Measurements from ENCODE around the gene ZNF705A.
"Not testable (repeated sequence)": the region's sequence is repeated elsewhere in the genome, so short reads cannot be mapped to it uniquely, and the experiment has no call there.

Gene ZNF705A

GRCh38 chr12:8188088-8188487 lies 31.3 kb downstream of the ZNF705A start:
- DNase-seq = peak; percentile 3 to 59

DNA sequence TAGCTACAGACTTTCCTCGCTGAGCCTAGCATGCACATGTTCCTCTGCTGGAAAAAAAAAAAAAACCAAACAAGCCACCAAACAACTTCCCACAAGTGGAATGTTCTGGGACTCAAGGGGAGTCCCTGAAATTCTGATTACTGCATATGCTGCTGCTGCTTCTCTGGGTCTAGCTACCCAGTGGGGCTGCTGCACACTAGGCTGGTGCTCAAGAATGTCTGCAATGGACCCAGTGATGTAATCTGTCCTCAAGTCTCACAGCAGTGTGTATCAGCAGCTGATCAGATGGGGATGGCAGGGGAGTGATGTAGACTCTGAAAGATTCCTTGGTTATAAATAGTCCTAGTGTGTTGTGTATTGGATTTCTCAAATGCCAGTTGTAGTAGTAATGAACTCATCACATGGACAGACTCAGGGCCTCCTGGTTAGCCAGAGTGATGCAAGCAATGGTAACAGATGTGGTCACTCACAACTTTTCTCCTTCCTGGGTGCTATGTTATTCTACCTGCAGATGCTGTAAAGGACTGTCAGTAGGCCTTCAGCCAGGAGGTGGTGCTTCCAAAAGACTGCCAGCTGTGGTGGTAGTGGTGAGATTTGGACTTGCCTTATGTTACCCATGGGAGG lies 41.0 kb downstream of the ZNF705A start:
- DNase-seq = not testable (repeated sequence)

DNA sequence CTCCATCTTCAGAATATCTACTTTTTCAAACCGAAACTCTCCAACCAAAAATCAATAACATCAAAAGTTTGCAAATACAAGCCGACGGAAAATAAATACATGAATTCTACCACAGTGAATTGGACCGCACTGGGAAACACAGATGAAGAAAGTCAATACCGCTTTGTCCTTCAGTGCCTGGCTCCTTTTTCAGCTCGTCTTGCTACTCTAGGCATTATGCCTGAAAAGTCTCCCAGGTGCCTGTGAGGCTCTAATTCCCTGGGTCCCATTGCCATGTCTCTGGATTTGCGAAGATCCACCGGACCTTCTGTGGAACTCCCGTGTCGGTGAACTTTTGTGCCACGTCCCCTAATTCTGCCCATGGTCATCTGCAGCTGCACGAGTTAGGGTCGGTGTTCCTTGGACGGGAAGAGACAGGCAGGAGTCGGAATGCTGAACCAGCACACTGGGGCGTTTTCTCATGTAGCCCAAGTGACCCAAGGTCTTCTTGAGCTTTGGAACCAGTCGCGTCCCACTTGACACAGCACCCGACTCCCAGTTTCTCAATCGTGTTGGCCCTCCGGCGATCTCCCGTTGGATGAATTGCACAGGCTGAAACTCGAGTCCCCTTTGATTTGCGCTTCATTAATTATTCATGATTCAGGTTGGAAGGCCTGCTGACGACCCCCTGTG lies 62.0 kb downstream of the ZNF705A start:
- peak; percentile 10 to 62 for DNase-seq

DNA sequence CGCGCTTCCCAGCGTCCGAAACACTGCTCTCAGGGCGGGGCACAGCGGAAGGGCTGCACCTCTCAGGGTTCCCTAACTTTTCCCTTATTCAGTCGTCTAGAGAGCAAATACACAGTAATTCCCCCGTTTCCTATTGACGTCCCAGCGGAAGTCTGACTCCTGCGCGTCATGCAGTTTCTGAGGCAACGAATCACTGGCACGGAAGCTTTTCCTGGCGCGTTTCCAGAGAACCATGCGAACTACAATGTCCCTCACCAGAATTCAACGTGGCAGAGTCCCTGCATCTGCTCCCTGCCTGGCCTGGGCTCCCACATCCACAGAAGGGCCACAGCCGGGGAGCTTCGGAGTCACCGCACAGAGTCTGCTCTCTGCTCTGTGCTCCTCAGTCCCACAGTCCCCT lies 64.6 kb downstream of the ZNF705A start:
- DNase-seq = not testable (repeated sequence)

DNA sequence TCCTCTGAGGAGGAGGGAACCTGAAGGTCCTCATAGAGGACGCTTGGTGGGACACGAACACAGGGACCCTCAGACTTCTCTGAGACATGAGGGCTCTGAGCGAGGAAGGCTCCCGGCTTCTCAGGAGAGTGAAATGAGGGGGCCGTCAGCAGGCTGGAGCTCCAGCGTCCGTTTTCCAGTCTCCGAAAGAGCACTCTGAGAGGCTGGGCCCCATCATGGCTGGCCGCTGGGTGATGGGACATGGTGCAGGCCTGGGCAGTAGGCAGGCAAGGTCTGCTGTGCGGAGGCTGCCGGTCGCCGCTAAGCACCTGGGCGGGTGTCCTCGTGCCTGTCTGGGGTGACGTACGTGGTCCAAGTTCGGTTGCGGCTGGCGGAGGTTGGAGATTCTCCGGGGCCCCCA lies 65.0 kb downstream of the ZNF705A start:
- not testable (repeated sequence) for DNase-seq

DNA sequence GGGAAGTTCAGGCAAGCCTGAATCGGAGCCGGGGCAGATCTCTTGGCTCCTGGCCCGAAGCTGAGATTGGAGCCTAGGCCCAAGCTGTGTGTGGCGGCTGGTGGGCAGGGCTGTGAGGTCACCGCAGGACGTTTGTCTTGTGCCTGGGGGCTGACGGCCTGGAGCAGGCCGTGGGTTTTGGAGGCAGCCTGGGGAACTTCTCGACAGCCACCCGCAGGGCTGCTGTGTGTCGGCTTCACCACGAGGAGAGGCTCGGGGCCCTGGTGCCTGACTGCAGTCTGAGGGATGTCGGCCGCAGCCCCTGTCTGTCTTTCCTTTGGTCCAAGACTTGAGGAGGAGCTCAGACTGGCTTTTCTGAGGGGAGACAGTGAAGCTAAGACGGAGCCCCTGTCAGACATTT lies 65.5 kb downstream of the ZNF705A start:
- not testable (repeated sequence) for DNase-seq

- DNase-seq = not testable (repeated sequence)
These were observed 66.8 kb downstream of the ZNF705A start for GRCh38 chr12:8223646-8224045.

GRCh38 chr12:8224782-8225181 lies 68.0 kb downstream of the ZNF705A start:
- not testable (repeated sequence) for DNase-seq

DNA sequence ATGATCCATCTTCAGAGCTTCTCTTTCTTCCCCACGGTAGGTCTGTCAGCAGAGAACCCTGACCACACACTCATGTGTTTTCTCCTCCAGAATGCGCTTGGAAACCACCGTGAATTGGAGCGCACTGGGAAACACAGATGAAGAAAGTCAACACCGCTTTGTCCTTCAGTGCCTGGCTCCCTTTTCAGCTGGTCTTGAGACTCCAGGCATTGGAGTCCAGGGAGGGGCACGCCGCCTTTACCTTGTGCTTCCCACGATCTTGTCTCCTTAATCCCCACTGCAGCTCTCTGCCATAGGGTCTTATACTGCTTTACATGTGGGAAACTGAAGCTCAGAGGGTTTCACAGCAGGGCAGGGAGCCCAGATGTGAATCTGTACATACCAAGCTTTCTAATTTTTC lies 69.5 kb downstream of the ZNF705A start:
- DNase-seq = no peak

DNA sequence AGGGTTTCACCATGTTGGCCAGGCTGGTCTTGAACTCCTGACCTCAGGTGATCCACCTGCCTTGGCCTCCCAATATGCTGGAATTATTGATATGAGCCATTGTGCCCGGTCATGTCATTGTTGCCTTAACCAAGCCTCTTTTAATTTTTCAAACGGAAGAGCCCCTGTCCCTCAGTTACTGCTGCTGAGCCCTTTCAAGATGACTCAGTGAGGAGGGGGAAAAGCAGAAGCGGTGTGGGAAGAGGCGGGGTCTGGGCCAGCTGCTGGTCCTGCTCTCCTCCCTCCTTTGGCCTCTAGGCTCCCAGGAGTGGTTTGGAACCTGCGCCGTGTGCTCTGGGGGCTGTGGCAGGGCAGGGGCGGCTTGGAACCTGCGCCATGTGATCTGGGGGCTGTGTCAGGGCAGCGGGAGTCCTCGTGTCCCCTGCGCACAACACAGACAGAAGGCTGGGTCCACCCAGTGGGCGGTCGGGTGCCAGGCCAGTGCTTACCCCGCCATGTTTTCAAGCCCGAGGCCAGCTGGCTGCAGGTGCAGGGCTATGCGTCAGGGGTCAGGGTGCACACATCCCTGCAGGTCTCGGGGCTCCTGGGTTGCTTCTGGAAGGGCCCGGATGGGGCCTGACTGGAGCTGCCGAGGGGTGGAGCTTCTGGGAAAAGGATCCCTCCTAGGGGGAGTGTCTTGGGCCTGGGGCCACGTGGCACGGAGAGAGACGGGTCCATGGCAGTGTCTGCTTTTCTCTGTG lies 70.3 kb downstream of the ZNF705A start, which contains the start of gene FAM90A1:
Gene FAM90A1 (minus strand): TSS at position 627 of the 740 bp plus-strand sequence. CDS start 2,786 bp downstream, outside the sequence.
- DNase-seq = not testable (repeated sequence)

GRCh38 chr12:8227732-8228077 lies 70.9 kb downstream of the ZNF705A start:
- DNase-seq = not testable (repeated sequence)

- DNase-seq = not testable (repeated sequence)
These were observed 71.8 kb downstream of the ZNF705A start for GRCh38 chr12:8228607-8229006.

DNA sequence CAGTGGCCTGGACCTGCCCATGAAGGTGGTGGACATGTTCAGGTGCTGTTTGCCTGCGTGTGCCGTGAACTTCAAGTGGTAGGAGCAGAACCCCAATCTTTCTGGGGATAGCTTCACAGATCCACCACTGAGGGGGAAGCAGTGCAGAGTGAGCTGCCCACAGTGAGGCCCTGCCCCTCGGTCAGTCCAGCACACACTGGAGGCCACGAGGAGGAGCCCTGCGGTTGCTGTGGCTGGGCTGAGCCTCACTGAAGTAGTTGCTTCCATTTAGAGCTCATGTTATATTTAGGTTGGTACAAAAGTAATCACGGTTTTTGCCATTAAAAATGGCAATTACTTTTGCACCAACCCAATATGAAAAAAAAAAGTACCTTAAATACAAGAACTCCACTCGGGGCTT lies 72.7 kb downstream of the ZNF705A start:
- not testable (repeated sequence) for DNase-seq
